HG02981 (cell line): ENCODE results near the gene CEP350.
"Not testable (repeated sequence)": the region's sequence is repeated elsewhere in the genome, so short reads cannot be mapped to it uniquely, and the experiment has no call there.

Experiments
- ATAC-seq: cut with Tn5 transposase; IDR thresholded peaks from one replicate; pipeline ENCODE4 v1.9.1; 2021; ENCODE audit warnings: mild to moderate bottlenecking, moderate library complexity; ENCODE audit not compliant: unreplicated experiment

CEP350 gene

GRCh38 chr1:179941454-179941853 lies 13.2 kb upstream of the CEP350 start:
- ATAC-seq: no peak

- no peak for ATAC-seq
These were observed 4.0 kb upstream of the CEP350 start for GRCh38 chr1:179950651-179951050.

GRCh38 chr1:179951383-179952144 lies 3.0 kb upstream of the CEP350 start:
- no peak for ATAC-seq

GRCh38 chr1:179952186-179952585 lies 2.4 kb upstream of the CEP350 start:
- ATAC-seq: no peak

- peak; percentile 20 for ATAC-seq
These were observed 577 bp upstream of the CEP350 start for GRCh38 chr1:179953974-179954492.

- peak; percentile 4 for ATAC-seq
These were observed 674 bp downstream of the CEP350 start for GRCh38 chr1:179955287-179955680.

- no peak for ATAC-seq
These were observed 1.1 kb downstream of the CEP350 start for GRCh38 chr1:179955731-179956130.

GRCh38 chr1:179958359-179958758 lies 3.7 kb downstream of the CEP350 start:
- no peak for ATAC-seq

GRCh38 chr1:179962168-179962567 lies 7.6 kb downstream of the CEP350 start:
- ATAC-seq: not testable (repeated sequence)

GRCh38 chr1:179966551-179966950 lies 11.9 kb downstream of the CEP350 start:
- ATAC-seq: no peak

GRCh38 chr1:179968284-179968993 lies 13.8 kb downstream of the CEP350 start:
- no peak for ATAC-seq

- no peak for ATAC-seq
These were observed 14.6 kb downstream of the CEP350 start for GRCh38 chr1:179968994-179969919.

- no peak for ATAC-seq
These were observed 15.4 kb downstream of the CEP350 start for GRCh38 chr1:179969962-179970361.

- no peak for ATAC-seq
These were observed 17.2 kb downstream of the CEP350 start for GRCh38 chr1:179971563-179972496.

GRCh38 chr1:179973198-179974110 lies 18.8 kb downstream of the CEP350 start:
- no peak for ATAC-seq

- ATAC-seq: no peak
These were observed 22.5 kb downstream of the CEP350 start for GRCh38 chr1:179976970-179977651.

GRCh38 chr1:179978199-179979079 lies 23.8 kb downstream of the CEP350 start:
- no peak for ATAC-seq
